Prostate gland (tissue), 2 donors: ENCODE results near the gene NFE2L3. TPM values are rescaled to one million over a fixed set of nuclear protein-coding genes. Genes with fewer than 3 reads are reported as not detected.
"Not testable (repeated sequence)": the region's sequence is repeated elsewhere in the genome, so short reads cannot be mapped to it uniquely, and the experiment has no call there.

Source experiments
- DNase-seq: peaks from one replicate; pipeline ENCODE4 v3.0.0-alpha.2; 2019; ENCODE audit warnings: low spot score
- H3K27ac ChIP-seq, 2 donors: fragments of 200-600 bp; sonication (generic); 2 replicates each; pipeline ENCODE4 v1.5.1; 2017 to 2019
- H3K27me3 ChIP-seq: fragments of 200-600 bp; sonication (generic); replicated peaks from 2 replicates; pipeline ENCODE4 v1.5.1; 2019; ENCODE audit not compliant: insufficient read depth
- H3K36me3 ChIP-seq, 2 donors: fragments of 200-600 bp; sonication (generic); 1 replicate in 1 of 2; 2 replicates in 1 of 2; pipeline versions ENCODE4 v1.5.1 to v1.8.1; 2017 to 2019
- H3K4me1 ChIP-seq: fragments of 200-600 bp; sonication (generic); replicated peaks from 2 replicates; pipeline ENCODE4 v1.5.1; 2019
- H3K4me3 ChIP-seq, 2 donors: fragments of 200-600 bp; sonication (generic); 2 replicates each; pipeline ENCODE4 v1.5.1; 2017 to 2019
- H3K9me3 ChIP-seq: fragments of 200-600 bp; sonication (generic); 2 replicates; pipeline ENCODE4 v1.5.1; 2017
- POLR2A ChIP-seq: fragments of 450-650 bp; IDR thresholded peaks from one replicate; pipeline ENCODE4 v1.6.1; 2016; ENCODE audit warnings: antibody characterized with exemption, mild to moderate bottlenecking
- POLR2AphosphoS5 ChIP-seq: sonication (generic); formaldehyde crosslinking; IDR thresholded peaks from one replicate; pipeline ENCODE4 v1.6.1; 2017; ENCODE audit warnings: antibody characterized with exemption
- WGBS: methylation state at CpG from one replicate; pipeline ENCODE4 v1.1.5; 2018; 5-methylcytosine and 5-hydroxymethylcytosine counted together
- intact Hi-C: fragments of 100-400 bp; cut with DNase I; formaldehyde crosslinking; loops from one replicate; pipeline ENCODE4 v1.14.2; 2022
- total RNA-seq, 2 donors: library from RNA; depleted of rRNA; stranded (reverse); fragments of >200 nt; gene quantifications; one replicate each; pipeline ENCODE4 v1.1.0, GENCODE V29; 2016
- TF ChIP-seq, protein P1 (sequence below), 4 experiments: fragments of 200-600 bp in 2 of 4; fragments of 450-650 bp in 2 of 4; sonication (generic) in 2 of 4; IDR thresholded peaks; 1 replicate in 3 of 4; 2 replicates in 1 of 4; pipeline ENCODE4 v1.5.1; 2016 to 2019; ENCODE audit warnings: antibody characterized with exemption in 4 of 4, mild to moderate bottlenecking in 2 of 4, moderate library complexity in 2 of 4

The NFE2L3 gene
- total RNA-seq, 2 donors from 2014 or later = 2.0 to 4.3 TPM

DNA sequence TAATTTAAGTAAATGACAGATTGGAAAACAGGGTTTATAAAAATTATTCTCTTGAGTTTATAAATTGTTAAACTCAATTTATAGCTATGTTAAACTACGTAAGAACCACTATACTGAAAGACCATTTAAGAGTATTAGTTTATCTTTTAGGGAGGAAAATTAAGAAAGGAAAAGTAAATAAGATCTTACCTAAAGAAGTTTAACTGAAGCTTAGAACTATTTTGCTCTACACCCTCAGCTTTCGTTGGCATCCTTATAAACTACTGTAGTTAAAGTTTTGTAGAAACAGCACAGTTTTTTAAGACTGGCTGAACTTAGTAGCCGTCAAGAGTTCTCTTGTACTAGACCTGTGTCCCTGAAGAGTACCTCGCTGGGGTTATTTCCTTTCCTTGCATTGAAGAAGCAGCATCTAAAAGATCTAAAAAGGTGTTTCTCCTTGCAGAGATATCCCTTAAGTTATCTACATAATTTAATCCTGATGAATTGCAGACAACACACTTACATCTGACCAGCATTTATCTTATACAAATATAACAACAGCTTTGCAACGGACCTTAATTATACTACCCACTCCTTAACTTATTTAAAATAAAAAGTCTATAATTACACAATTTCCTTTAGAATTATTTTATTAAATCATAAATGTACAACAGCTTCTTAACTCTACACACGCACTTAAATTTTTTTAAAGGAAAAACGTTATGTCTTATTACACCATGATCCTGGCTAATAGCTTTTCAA, 39.4 kb downstream of the NFE2L3 start:
- Histone ChIP-seq H3K9me3 (no peaks in the 10 kb centered on the region), H3K27me3 (no peaks in the 10 kb centered on the region), H3K36me3 (peaks cover 7 to 9% of the 10 kb centered on the region in 2 donors), H3K4me3 (no peak overlapping the region), H3K4me1 (peaks cover 5% of the 10 kb centered on the region), H3K27ac (no peak overlapping the region)
- no peak for DNase-seq
- TF ChIP-seq, protein P1, sequence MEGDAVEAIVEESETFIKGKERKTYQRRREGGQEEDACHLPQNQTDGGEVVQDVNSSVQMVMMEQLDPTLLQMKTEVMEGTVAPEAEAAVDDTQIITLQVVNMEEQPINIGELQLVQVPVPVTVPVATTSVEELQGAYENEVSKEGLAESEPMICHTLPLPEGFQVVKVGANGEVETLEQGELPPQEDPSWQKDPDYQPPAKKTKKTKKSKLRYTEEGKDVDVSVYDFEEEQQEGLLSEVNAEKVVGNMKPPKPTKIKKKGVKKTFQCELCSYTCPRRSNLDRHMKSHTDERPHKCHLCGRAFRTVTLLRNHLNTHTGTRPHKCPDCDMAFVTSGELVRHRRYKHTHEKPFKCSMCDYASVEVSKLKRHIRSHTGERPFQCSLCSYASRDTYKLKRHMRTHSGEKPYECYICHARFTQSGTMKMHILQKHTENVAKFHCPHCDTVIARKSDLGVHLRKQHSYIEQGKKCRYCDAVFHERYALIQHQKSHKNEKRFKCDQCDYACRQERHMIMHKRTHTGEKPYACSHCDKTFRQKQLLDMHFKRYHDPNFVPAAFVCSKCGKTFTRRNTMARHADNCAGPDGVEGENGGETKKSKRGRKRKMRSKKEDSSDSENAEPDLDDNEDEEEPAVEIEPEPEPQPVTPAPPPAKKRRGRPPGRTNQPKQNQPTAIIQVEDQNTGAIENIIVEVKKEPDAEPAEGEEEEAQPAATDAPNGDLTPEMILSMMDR (IDR thresholded peaks at IDR 0.05) = no peak
- TF ChIP-seq POLR2A (no peak), POLR2AphosphoS5 (no peak)
- intact Hi-C loops = no loop called here
- WGBS = 63% methylated on average over 7 of the region's 7 CpGs

DNA sequence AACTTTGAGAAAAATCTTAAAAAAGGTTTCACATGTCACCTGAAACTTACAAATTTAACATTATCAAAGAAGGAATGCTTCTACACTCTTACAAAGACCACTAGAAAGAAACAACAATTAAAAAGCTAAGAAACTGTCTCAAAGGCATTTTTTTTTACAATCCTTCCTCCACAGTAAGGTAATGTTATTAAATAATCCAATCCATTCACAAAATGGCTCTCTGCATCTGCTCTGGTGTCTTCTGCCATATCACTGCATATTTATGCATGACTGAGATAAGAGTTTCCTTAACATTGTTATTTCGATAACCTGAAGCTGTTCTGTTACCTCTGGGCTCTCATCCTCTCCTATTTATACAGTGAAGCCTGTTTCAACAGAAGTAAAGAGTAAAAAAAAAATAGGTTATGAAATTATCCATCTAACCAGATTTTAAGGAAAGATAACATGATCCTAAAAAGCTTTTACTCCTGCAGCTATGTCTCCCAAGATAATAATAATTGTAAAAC, 40.0 kb downstream of the NFE2L3 start:
- no peak for DNase-seq
- Histone ChIP-seq H3K9me3 (no peaks in the 10 kb centered on the region), H3K36me3 (peaks cover 7 to 9% of the 10 kb centered on the region in 2 donors), H3K27me3 (no peaks in the 10 kb centered on the region), H3K27ac (no peak overlapping the region), H3K4me3 (no peak overlapping the region), H3K4me1 (peaks cover 11% of the 10 kb centered on the region)
- intact Hi-C loops = no loop called here
- WGBS = 78% methylated on average over 1 of the region's 1 CpG
- TF ChIP-seq POLR2A = no peak
- no peak for TF ChIP-seq POLR2AphosphoS5
- TF ChIP-seq, protein P1 (IDR thresholded peaks at IDR 0.05) = no peak

DNA sequence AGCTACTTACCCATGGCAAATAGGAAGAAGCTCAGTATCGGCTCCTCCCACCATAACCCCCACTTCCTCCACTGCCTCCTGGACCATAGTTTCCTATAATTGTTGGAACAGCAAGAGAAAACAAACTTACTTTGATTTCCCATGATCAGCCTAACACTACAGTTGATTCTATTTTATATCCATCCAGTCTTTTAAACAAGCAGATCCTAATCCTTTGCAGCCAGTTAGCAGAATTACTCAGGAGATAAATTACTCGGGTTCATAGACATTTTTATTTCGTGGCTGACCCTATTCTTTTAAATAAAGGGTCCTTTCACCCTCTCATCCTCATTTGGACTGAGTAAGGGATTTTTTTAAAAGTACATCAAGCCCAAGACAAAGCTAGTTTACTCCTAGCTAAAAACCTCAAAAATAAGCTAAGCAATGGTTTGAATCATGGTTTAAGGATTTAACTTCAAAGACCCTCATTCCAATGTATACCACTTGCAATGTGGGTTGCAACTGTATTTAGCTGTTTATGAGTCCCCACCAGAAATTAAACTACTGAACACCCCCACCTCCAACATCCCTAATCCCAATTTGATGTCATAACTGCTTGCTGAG, 40.6 kb downstream of the NFE2L3 start:
- WGBS = 59% methylated on average over 3 of the region's 3 CpGs
- Histone ChIP-seq H3K9me3 (no peaks in the 10 kb centered on the region), H3K27me3 (no peaks in the 10 kb centered on the region), H3K4me3 (no peak overlapping the region), H3K27ac (no peak overlapping the region), H3K36me3 (peaks cover 7 to 9% of the 10 kb centered on the region in 2 donors), H3K4me1 (peaks cover 11% of the 10 kb centered on the region)
- TF ChIP-seq POLR2AphosphoS5 (no peak), POLR2A (no peak)
- TF ChIP-seq, protein P1 (IDR thresholded peaks at IDR 0.05) = no peak
- intact Hi-C loops = no loop called here
- DNase-seq = no peak

DNA sequence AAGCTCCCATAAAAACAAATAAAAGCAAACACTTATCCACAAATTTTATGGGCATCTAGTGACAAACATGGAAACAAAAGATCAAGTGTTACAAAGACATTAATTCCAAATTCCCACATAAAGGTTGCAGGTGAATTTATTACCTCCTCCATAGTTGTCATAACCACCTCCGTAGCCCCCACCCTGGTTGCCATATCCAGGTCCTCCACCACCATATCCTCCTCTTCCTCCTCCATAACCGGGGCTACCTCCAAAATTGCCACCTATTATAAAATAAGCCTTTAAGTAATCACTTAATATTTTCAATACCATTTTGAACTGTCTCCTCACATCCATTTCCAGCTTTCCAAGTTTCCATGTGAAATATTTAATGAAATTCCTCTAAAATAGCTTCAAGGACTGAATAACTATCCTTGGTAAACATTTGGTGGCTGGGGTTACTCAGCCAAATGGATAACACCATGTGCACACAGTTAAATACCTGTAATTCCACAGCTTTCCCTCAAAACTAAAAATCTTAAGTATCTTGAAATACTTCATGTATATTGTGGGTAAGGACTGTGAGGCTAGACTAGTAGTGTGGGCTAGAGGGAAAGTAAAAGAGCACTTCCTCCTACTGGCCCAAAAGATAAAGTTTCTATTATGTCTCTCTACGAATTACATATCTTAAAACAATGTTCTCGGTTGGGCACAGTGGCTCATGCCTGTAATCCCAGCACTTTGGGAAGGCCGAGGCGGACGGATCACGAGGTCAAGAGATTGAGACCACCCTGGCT, 41.6 kb downstream of the NFE2L3 start:
- Histone ChIP-seq H3K4me3 (no peak overlapping the region), H3K36me3 (peaks cover 7 to 9% of the 10 kb centered on the region in 2 donors), H3K27ac (no peak overlapping the region), H3K9me3 (no peaks in the 10 kb centered on the region), H3K27me3 (no peaks in the 10 kb centered on the region), H3K4me1 (peaks cover 11% of the 10 kb centered on the region)
- TF ChIP-seq, protein P1 (IDR thresholded peaks at IDR 0.05) = no peak
- TF ChIP-seq POLR2AphosphoS5 = no peak
- TF ChIP-seq POLR2A = no peak
- WGBS = 68% methylated on average over 8 of the region's 8 CpGs
- intact Hi-C loops = no loop called here
- DNase-seq = no peak

DNA sequence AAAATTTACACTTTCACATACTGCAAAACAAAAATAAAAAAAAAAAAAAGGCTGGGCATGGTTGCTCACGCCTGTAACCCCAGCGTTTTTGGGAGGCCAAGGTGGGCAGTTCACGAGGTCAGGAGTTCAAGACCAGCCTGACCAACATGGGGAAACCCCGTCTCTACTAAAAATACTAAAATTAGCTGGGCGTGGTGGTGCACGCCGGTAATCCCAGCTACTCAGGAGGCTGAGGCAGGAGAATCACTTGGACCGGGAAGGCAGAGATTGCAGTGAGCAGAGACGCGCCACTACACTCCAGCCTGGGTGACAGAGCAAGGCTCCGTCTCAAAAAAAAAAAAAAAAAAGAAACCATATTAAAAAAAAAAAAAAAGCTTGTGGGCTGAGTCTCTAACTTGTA, 42.8 kb downstream of the NFE2L3 start:
- H3K4me3 ChIP-seq, H3K36me3 ChIP-seq, H3K27me3 ChIP-seq, H3K27ac ChIP-seq, DNase-seq, H3K9me3 ChIP-seq, intact Hi-C loops: not testable (repeated sequence)
- H3K4me1 ChIP-seq = peaks cover 11% of the 10 kb centered on the region
- 66% methylated on average over 11 of the region's 11 CpGs for WGBS
